Ishikawa (cell line): ENCODE data around the gene MTHFD2.

Source experiments
- CEBPB ChIP-seq: IDR thresholded peaks from 2 replicates; pipeline ENCODE4 v1.6.1; 2012
- CREB1 ChIP-seq: IDR thresholded peaks from 2 replicates; pipeline ENCODE4 v1.6.1; 2012; ENCODE audit warnings: low read depth
- EGR1 ChIP-seq: IDR thresholded peaks from 2 replicates; pipeline ENCODE4 v1.6.1; 2012
- EP300 ChIP-seq: IDR thresholded peaks from 2 replicates; pipeline ENCODE4 v1.6.1; 2012; ENCODE audit warnings: borderline replicate concordance
- FOXM1 ChIP-seq: IDR thresholded peaks from 2 replicates; pipeline ENCODE4 v1.6.1; 2012; ENCODE audit warnings: low read depth, borderline replicate concordance
- NFIC ChIP-seq: IDR thresholded peaks from 2 replicates; pipeline ENCODE4 v1.6.1; 2012
- RAD21 ChIP-seq: IDR thresholded peaks from 2 replicates; pipeline ENCODE4 v1.6.1; 2012; ENCODE audit warnings: low read depth
- TAF1 ChIP-seq: IDR thresholded peaks from 2 replicates; pipeline ENCODE4 v1.6.1; 2012; ENCODE audit warnings: low read depth, mild to moderate bottlenecking
- TCF12 ChIP-seq: IDR thresholded peaks from 2 replicates; pipeline ENCODE4 v1.6.1; 2012; ENCODE audit warnings: low read depth
- TEAD4 ChIP-seq: IDR thresholded peaks from 2 replicates; pipeline ENCODE4 v1.6.1; 2012
- YY1 ChIP-seq: IDR thresholded peaks from 2 replicates; pipeline ENCODE4 v1.6.1; 2012; ENCODE audit warnings: low read depth
- ZBTB7A ChIP-seq: IDR thresholded peaks from 2 replicates; pipeline ENCODE4 v1.6.1; 2012; ENCODE audit warnings: low read depth
- TF ChIP-seq, protein P1 (sequence below): IDR thresholded peaks from 2 replicates; pipeline ENCODE4 v1.6.1; 2012
- TF ChIP-seq, protein P2 (sequence below): IDR thresholded peaks from 2 replicates; pipeline ENCODE4 v1.6.1; 2012; ENCODE audit warnings: low read depth, mild to moderate bottlenecking
- TF ChIP-seq, protein P3 (sequence below): IDR thresholded peaks from 2 replicates; pipeline ENCODE4 v1.6.1; 2012

Gene MTHFD2

DNA sequence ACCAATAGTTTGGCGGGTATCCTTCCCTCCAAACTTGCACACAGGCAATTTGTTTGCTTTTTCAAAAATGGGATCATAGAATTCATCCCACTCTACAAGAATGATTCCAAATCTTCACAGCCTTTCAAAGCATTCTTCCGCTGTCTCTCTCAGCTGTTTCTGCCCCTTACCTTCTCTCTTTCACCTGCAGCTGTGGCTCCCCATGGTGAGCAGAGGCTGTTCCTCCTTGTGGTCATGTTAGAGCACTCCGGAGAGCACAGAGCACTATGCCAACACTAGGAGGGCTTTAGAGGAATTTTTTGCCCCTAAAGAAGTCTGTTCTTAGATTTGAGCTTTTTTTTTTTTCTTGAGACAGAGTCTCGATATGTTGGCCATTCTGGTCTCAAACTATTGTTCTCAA lies 30.4 kb downstream of the MTHFD2 start:
- no peak for TF ChIP-seq TEAD4
- no peak for TF ChIP-seq EGR1
- TF ChIP-seq EP300 = no peak
- no peak for TF ChIP-seq TCF12
- TF ChIP-seq, protein P1, sequence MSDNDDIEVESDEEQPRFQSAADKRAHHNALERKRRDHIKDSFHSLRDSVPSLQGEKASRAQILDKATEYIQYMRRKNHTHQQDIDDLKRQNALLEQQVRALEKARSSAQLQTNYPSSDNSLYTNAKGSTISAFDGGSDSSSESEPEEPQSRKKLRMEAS = no peak
- TF ChIP-seq ZBTB7A = no peak
- no peak for TF ChIP-seq CREB1
- TF ChIP-seq TAF1 = no peak
- TF ChIP-seq, protein P2, sequence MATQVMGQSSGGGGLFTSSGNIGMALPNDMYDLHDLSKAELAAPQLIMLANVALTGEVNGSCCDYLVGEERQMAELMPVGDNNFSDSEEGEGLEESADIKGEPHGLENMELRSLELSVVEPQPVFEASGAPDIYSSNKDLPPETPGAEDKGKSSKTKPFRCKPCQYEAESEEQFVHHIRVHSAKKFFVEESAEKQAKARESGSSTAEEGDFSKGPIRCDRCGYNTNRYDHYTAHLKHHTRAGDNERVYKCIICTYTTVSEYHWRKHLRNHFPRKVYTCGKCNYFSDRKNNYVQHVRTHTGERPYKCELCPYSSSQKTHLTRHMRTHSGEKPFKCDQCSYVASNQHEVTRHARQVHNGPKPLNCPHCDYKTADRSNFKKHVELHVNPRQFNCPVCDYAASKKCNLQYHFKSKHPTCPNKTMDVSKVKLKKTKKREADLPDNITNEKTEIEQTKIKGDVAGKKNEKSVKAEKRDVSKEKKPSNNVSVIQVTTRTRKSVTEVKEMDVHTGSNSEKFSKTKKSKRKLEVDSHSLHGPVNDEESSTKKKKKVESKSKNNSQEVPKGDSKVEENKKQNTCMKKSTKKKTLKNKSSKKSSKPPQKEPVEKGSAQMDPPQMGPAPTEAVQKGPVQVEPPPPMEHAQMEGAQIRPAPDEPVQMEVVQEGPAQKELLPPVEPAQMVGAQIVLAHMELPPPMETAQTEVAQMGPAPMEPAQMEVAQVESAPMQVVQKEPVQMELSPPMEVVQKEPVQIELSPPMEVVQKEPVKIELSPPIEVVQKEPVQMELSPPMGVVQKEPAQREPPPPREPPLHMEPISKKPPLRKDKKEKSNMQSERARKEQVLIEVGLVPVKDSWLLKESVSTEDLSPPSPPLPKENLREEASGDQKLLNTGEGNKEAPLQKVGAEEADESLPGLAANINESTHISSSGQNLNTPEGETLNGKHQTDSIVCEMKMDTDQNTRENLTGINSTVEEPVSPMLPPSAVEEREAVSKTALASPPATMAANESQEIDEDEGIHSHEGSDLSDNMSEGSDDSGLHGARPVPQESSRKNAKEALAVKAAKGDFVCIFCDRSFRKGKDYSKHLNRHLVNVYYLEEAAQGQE = no peak
- no peak for TF ChIP-seq CEBPB
- TF ChIP-seq FOXM1 = no peak
- no peak for TF ChIP-seq YY1
- no peak for TF ChIP-seq NFIC
- TF ChIP-seq, protein P3, sequence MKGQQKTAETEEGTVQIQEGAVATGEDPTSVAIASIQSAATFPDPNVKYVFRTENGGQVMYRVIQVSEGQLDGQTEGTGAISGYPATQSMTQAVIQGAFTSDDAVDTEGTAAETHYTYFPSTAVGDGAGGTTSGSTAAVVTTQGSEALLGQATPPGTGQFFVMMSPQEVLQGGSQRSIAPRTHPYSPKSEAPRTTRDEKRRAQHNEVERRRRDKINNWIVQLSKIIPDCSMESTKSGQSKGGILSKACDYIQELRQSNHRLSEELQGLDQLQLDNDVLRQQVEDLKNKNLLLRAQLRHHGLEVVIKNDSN = no peak
- no peak for TF ChIP-seq RAD21

DNA sequence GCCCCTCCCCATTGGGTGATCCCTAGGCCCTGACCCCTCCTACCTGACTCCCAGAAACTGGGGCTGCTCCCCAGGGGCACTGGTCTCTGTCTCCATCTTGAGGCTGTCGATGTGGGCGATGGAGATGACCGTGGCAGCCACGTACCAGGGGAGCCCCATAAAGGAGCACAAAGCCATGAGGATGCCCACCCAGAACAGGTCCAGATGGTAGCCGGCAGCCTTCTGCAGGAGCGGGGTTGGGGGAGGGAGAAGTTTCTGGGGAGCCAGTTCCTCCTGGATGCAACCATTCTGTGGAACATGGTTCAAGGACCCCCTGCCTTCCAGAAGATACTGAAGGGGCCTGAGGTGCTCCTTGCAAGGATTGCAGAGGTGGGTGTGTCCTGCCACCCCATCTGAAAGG lies 34.0 kb downstream of the MTHFD2 start:
- TF ChIP-seq, protein P3 = no peak
- TF ChIP-seq, protein P1 = no peak
- no peak for TF ChIP-seq NFIC
- no peak for TF ChIP-seq YY1
- TF ChIP-seq FOXM1 = no peak
- TF ChIP-seq EGR1 = no peak
- TF ChIP-seq TAF1 = no peak
- no peak for TF ChIP-seq TEAD4
- TF ChIP-seq RAD21 = no peak
- no peak for TF ChIP-seq CREB1
- no peak for TF ChIP-seq TCF12

DNA sequence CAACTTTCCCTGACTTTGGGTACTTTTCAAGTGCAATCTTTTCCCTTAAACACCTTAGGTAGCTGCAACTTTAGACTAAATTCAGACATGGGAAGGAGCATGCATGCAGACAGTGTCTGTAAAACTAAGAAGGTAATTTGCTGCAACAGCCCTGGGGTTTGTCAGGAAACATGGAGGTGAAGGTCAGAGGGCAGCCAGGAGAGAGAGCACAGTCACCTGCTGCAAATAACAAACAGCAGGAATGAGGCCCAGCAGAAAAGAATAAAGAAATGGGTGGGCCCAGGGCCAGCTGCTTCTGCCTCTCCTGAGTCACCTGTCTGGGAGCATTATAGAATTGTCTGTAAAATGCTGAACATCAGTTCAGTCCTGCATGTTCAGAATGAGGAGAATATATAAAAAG lies 35.2 kb downstream of the MTHFD2 start:
- no peak for TF ChIP-seq RAD21

DNA sequence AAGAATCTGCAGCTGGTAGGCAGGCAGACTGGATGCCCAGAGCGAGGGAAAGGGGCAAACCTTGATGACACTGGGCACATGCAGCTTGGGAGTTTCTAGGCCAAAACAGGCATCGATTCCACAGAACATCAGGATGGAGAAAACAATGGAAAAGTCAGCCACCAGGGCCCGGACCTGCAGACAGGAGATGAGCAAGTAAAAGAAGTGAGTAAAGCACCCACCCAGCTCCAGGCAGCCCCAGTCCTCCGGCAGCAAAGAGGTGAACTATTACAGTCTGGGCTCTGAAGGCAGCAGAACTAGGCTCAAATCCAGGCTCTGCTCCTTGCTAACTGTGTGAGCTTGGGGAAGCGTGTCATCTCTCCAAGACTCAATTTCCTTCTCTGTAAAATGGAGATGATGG lies 36.6 kb downstream of the MTHFD2 start:
- no peak for TF ChIP-seq EGR1
- TF ChIP-seq TCF12 = no peak
- no peak for TF ChIP-seq FOXM1
- TF ChIP-seq CREB1 = no peak
- TF ChIP-seq RAD21 = no peak
- no peak for TF ChIP-seq EP300
- TF ChIP-seq, protein P2 = no peak
- no peak for TF ChIP-seq ZBTB7A
- TF ChIP-seq TAF1 = no peak
- TF ChIP-seq, protein P1 = no peak
- no peak for TF ChIP-seq CEBPB
- no peak for TF ChIP-seq YY1
- TF ChIP-seq, protein P3 = no peak
- no peak for TF ChIP-seq TEAD4

DNA sequence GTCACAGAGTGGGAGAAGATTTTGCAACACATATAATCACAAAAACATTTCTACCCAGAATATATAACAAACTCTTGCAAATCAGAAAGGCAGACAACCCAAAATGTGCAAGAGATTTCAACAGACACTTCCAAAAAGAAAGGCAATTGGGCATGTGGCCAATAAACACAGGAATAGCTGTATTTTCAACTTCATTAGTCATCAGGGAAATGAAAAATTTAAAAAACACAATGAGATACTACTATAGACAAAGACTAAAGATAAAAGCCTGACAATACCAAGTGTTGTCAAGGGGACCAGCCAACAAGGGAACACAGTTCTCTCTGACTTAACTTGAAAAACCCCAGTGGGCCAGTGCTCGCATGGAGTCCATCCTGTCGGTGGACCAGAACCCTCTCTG lies 40.5 kb downstream of the MTHFD2 start:
- TF ChIP-seq, protein P2 = no peak
- no peak for TF ChIP-seq TAF1
- no peak for TF ChIP-seq RAD21
- TF ChIP-seq EGR1 = no peak
- TF ChIP-seq CREB1 = no peak
- TF ChIP-seq EP300 = no peak
- TF ChIP-seq FOXM1 = no peak
